Measurements from ENCODE around the gene PFN3.
A peak's percentile ranks its signal among the peaks of the same experiment; 100 is the strongest.

The PFN3 gene

GRCh38 chr5:177402271-177403043 lies 2.0 kb upstream of the PFN3 start:
- peak overlapping the region; percentile 23 for H3K27ac ChIP-seq
- peak; percentile 60 for DNase-seq (ENCODE audit: low read depth, low spot score)

GRCh38 chr5:177397875-177398390 lies 2.5 kb downstream of the PFN3 start:
- H3K27ac ChIP-seq: no peak overlapping the region
- no peak for DNase-seq (ENCODE audit: low read depth, low spot score)

- no peak overlapping the region for H3K27ac ChIP-seq
- DNase-seq (ENCODE audit: low read depth, low spot score): no peak
Observed at GRCh38 chr5:177396807-177397206, 3.7 kb downstream of the PFN3 start.

GRCh38 chr5:177396078-177396477 lies 4.4 kb downstream of the PFN3 start:
- no peak overlapping the region for H3K27ac ChIP-seq
- DNase-seq (ENCODE audit: low read depth, low spot score): no peak

- H3K27ac ChIP-seq: no peak overlapping the region
- no peak for DNase-seq (ENCODE audit: low read depth, low spot score)
Observed at GRCh38 chr5:177393990-177394389, 6.5 kb downstream of the PFN3 start.

- H3K27ac ChIP-seq: no peak overlapping the region
- no peak for DNase-seq (ENCODE audit: low read depth, low spot score)
Observed at GRCh38 chr5:177393206-177393765, 7.2 kb downstream of the PFN3 start.

GRCh38 chr5:177392765-177393164 lies 7.7 kb downstream of the PFN3 start:
- no peak overlapping the region for H3K27ac ChIP-seq
- DNase-seq (ENCODE audit: low read depth, low spot score): no peak

GRCh38 chr5:177390363-177391300 lies 9.8 kb downstream of the PFN3 start:
- no peak for DNase-seq (ENCODE audit: low read depth, low spot score)
- peak overlapping the region; percentile 69 for H3K27ac ChIP-seq

GRCh38 chr5:177389241-177390169 lies 11.0 kb downstream of the PFN3 start:
- peak overlapping the region; percentile 69 for H3K27ac ChIP-seq
- DNase-seq (ENCODE audit: low read depth, low spot score): peak; percentile 84

- no peak for DNase-seq (ENCODE audit: low read depth, low spot score)
Observed at GRCh38 chr5:177388521-177389052, 11.9 kb downstream of the PFN3 start.

GRCh38 chr5:177387405-177387804 lies 13.1 kb downstream of the PFN3 start:
- no peak overlapping the region for H3K27ac ChIP-seq
- no peak for DNase-seq (ENCODE audit: low read depth, low spot score)

More at GRCh38 chr5:177388521-177389052, 11.9 kb downstream of the PFN3 start:
- H3K27ac ChIP-seq: peak overlapping the region; percentile 69

- DNase-seq (ENCODE audit: low read depth, low spot score): no peak
- no peak overlapping the region for H3K27ac ChIP-seq
Observed at GRCh38 chr5:177386542-177386941, 13.9 kb downstream of the PFN3 start.

GRCh38 chr5:177385720-177386119 lies 14.7 kb downstream of the PFN3 start:
- H3K27ac ChIP-seq: no peak overlapping the region
- no peak for DNase-seq (ENCODE audit: low read depth, low spot score)

GRCh38 chr5:177384134-177384533 lies 16.3 kb downstream of the PFN3 start, which contains the start of gene SLC34A1:
Gene SLC34A1 (plus strand): TSS chr5:177384434. CDS start chr5:177385742, 1,308 bp downstream.
- no peak within 1 kb of the TSS for H3K27ac ChIP-seq
- no peak for DNase-seq (ENCODE audit: low read depth, low spot score)

GRCh38 chr5:177383181-177383580 lies 17.3 kb downstream of the PFN3 start:
- H3K27ac ChIP-seq: no peak overlapping the region
- DNase-seq (ENCODE audit: low read depth, low spot score): no peak

- no peak for DNase-seq (ENCODE audit: low read depth, low spot score)
- no peak overlapping the region for H3K27ac ChIP-seq
Observed at GRCh38 chr5:177382423-177383029, 17.9 kb downstream of the PFN3 start.

GRCh38 chr5:177380805-177381126 lies 19.7 kb downstream of the PFN3 start:
- DNase-seq (ENCODE audit: low read depth, low spot score): no peak

GRCh38 chr5:177378884-177379883 lies 21.3 kb downstream of the PFN3 start:
- no peak overlapping the region for H3K27ac ChIP-seq
- DNase-seq (ENCODE audit: low read depth, low spot score): peak; percentile 75

More at GRCh38 chr5:177380805-177381126, 19.7 kb downstream of the PFN3 start:
- no peak overlapping the region for H3K27ac ChIP-seq

Data from epithelial cell of prostate (primary cell).